Measurements from ENCODE around the gene KIRREL3.

The KIRREL3 gene

DNA sequence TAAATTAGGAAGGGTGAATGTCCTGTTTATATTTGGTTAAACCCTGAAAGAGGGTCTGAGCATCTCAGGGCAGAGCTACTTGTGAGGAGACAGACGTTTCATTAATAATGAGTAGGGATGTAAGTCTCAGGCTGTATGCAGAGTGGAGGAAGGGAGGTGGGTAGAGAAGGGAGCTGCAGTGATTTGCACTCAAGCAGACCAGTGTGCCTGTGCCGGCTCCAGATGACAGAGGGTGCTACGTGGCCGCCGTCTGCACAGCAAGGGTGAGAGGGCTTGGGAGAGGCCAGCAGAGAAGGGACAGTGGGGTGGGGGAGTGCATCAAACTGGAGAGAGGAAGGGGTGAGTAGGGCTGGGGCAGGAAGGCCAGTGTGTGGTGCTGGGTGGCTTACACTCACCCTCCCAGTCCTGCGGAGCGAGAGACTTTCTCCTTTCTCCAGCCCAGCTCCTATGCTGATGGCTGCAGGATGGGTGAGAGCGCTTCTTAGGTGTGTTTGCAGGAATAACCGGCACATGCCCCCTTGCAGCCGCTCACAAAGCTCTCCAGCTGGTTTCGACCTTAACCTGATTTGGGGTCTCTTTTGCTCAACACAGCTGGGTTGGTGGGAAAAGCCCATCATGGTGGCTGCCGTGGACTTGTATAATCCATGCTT lies 514.5 kb downstream of the KIRREL3 start:
- no CpG with 5 or more reads among the region's 12 CpGs for WGBS, 2 donors (ENCODE audit: extremely low coverage in 2 of 2, insufficient read length in 2 of 2, insufficient replicate concordance in 1 of 2)
- Histone ChIP-seq H3K79me1 (ENCODE audit: low read depth, low read length) (no peaks in the 10 kb centered on the region), H2BK15ac (ENCODE audit: low read length) (peak overlapping the region; percentile 33), H3K4me2 (ENCODE audit: insufficient read depth, low read length, poor library complexity, severe bottlenecking) (no peak overlapping the region), H3K27ac (replicated peaks; ENCODE audit: low read length) (no peak overlapping the region), H2AFZ (ENCODE audit: low read length) (no peak overlapping the region), H3K36me3 (replicated peaks in 1 of 2; ENCODE audit: control insufficient read depth in 2 of 2, insufficient read depth in 2 of 2, low read length in 2 of 2) (no peaks in the 10 kb centered on the region), H2BK120ac (ENCODE audit: low read depth, low read length) (no peak overlapping the region), H4K8ac (ENCODE audit: low read depth, low read length) (no peak overlapping the region), H3K9me3 (replicated peaks in 1 of 2; ENCODE audit: control insufficient read depth in 2 of 2, insufficient read depth in 1 of 2, low read depth in 1 of 2, low read length in 2 of 2) (no peaks in the 10 kb centered on the region), H2AK5ac (ENCODE audit: low read depth, low read length) (peak overlapping the region; percentile 22), H2BK5ac (ENCODE audit: low read length) (no peak overlapping the region), H3K4me1 (ENCODE audit: control insufficient read depth in 2 of 2, insufficient read depth in 1 of 2, low read depth in 1 of 2, low read length in 2 of 2) (peaks cover 0 to 24% of the 10 kb centered on the region in 2 donors), H3K23ac (ENCODE audit: low read depth, low read length, poor library complexity) (no peak overlapping the region), H2BK12ac (ENCODE audit: low read length) (no peak overlapping the region), H3K9ac (ENCODE audit: low read depth, low read length, poor library complexity) (no peak overlapping the region), H3K18ac (ENCODE audit: low read length) (peak overlapping the region; percentile 54), H3K27me3 (ENCODE audit: control insufficient read depth in 3 of 3, insufficient read depth in 3 of 3, low read depth in 1 of 3, low read length in 3 of 3) (peaks cover 0 to 13% (median 0%) of the 10 kb centered on the region in 3 experiments), H4K91ac (ENCODE audit: low read depth, low read length, poor library complexity) (no peak overlapping the region), H3K4ac (ENCODE audit: low read length) (no peak overlapping the region), H3K14ac (ENCODE audit: low read length) (no peak overlapping the region), H3K4me3 (ENCODE audit: low read length in 2 of 2) (no peak overlapping the region)
- no peak for DNase-seq (ENCODE audit: low spot score)

DNA sequence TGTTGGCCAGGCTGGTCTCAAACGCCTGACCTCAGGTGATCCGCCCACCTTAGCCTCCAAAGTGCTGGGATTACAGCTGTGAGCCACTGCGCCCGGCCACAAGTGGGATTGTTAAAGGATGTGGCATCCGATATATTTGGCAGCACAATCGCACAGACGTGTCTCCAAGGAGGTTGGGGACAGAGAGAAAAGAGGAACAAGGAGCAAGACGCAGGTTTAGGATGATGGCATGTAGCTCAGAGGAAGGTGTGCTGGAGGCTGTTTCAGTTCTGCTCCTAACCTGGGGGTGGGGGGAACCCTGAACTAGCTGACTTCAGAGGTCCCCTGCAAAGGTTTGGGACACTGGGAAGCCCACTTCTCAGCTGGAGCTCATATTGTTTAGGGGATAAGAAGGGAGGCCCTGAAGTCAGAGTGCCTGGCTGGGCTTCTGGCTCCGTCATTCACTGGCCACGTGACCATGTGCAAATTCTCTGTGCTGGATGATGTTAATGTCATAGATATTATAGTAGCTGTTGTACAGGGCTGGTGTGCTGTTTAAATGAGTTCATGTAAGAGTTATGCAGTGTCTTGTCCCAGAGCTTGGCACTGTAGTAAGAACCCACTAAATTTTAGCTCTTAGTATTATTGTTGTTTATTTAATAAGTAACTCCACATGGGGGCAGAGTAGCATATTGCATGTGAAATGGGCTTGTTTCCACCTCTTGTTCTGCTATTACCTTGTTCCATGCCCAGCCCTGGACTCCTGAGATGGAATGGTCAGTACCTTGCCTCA lies 515.4 kb downstream of the KIRREL3 start:
- Histone ChIP-seq H3K4ac (ENCODE audit: low read length) (no peak overlapping the region), H4K8ac (ENCODE audit: low read depth, low read length) (no peak overlapping the region), H3K14ac (ENCODE audit: low read length) (no peak overlapping the region), H3K18ac (ENCODE audit: low read length) (no peak overlapping the region), H3K27ac (replicated peaks; ENCODE audit: low read length) (no peak overlapping the region), H4K91ac (ENCODE audit: low read depth, low read length, poor library complexity) (no peak overlapping the region), H3K23ac (ENCODE audit: low read depth, low read length, poor library complexity) (no peak overlapping the region), H2AK5ac (ENCODE audit: low read depth, low read length) (no peak overlapping the region), H2BK120ac (ENCODE audit: low read depth, low read length) (no peak overlapping the region), H3K27me3 (ENCODE audit: control insufficient read depth in 3 of 3, insufficient read depth in 3 of 3, low read depth in 1 of 3, low read length in 3 of 3) (peaks cover 0 to 13% (median 0%) of the 10 kb centered on the region in 3 experiments), H2BK5ac (ENCODE audit: low read length) (no peak overlapping the region), H3K4me3 (ENCODE audit: low read length in 2 of 2) (no peak overlapping the region), H3K36me3 (replicated peaks in 1 of 2; ENCODE audit: control insufficient read depth in 2 of 2, insufficient read depth in 2 of 2, low read length in 2 of 2) (no peaks in the 10 kb centered on the region), H3K9ac (ENCODE audit: low read depth, low read length, poor library complexity) (no peak overlapping the region), H2AFZ (ENCODE audit: low read length) (no peak overlapping the region), H3K9me3 (replicated peaks in 1 of 2; ENCODE audit: control insufficient read depth in 2 of 2, insufficient read depth in 1 of 2, low read depth in 1 of 2, low read length in 2 of 2) (no peaks in the 10 kb centered on the region), H3K4me2 (ENCODE audit: insufficient read depth, low read length, poor library complexity, severe bottlenecking) (no peak overlapping the region), H3K79me1 (ENCODE audit: low read depth, low read length) (no peaks in the 10 kb centered on the region), H2BK12ac (ENCODE audit: low read length) (no peak overlapping the region), H3K4me1 (ENCODE audit: control insufficient read depth in 2 of 2, insufficient read depth in 1 of 2, low read depth in 1 of 2, low read length in 2 of 2) (peaks cover 2 to 26% of the 10 kb centered on the region in 2 donors), H2BK15ac (ENCODE audit: low read length) (no peak overlapping the region)
- no peak for DNase-seq (ENCODE audit: low spot score)
- no CpG with 5 or more reads among the region's 10 CpGs for WGBS, 2 donors (ENCODE audit: extremely low coverage in 2 of 2, insufficient read length in 2 of 2, insufficient replicate concordance in 1 of 2)

DNA sequence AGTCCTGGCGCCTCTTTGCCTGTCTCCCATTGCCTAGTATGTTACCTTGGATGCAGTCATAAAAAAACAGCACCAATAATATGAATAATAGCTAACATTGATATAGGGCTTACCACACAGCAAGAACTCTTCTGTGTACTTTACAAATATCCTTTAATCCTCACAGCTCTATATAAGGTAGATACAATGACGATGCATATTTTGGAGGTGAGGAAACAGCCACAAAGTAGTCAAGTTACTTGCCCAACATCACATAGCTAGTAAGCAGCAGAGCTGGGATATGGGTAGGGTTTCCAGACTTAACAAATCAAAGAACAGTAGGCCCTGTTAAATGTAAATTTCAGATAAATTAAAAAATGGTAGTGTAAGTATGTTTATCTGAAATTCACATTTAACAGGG lies 516.3 kb downstream of the KIRREL3 start:
- Histone ChIP-seq H3K9me3 (replicated peaks in 1 of 2; ENCODE audit: control insufficient read depth in 2 of 2, insufficient read depth in 1 of 2, low read depth in 1 of 2, low read length in 2 of 2) (no peaks in the 10 kb centered on the region), H3K9ac (ENCODE audit: low read depth, low read length, poor library complexity) (no peak overlapping the region), H2AFZ (ENCODE audit: low read length) (no peak overlapping the region), H3K4ac (ENCODE audit: low read length) (no peak overlapping the region), H3K23ac (ENCODE audit: low read depth, low read length, poor library complexity) (no peak overlapping the region), H4K8ac (ENCODE audit: low read depth, low read length) (no peak overlapping the region), H3K18ac (ENCODE audit: low read length) (peak overlapping the region; percentile 60), H2BK120ac (ENCODE audit: low read depth, low read length) (no peak overlapping the region), H3K79me1 (ENCODE audit: low read depth, low read length) (no peaks in the 10 kb centered on the region), H3K27ac (replicated peaks; ENCODE audit: low read length) (no peak overlapping the region), H3K27me3 (ENCODE audit: control insufficient read depth in 3 of 3, insufficient read depth in 3 of 3, low read depth in 1 of 3, low read length in 3 of 3) (peaks cover 0 to 13% (median 0%) of the 10 kb centered on the region in 3 experiments), H3K4me3 (ENCODE audit: low read length in 2 of 2) (no peak overlapping the region), H3K4me2 (ENCODE audit: insufficient read depth, low read length, poor library complexity, severe bottlenecking) (no peak overlapping the region), H3K14ac (ENCODE audit: low read length) (no peak overlapping the region), H2BK5ac (ENCODE audit: low read length) (no peak overlapping the region), H3K4me1 (ENCODE audit: control insufficient read depth in 2 of 2, insufficient read depth in 1 of 2, low read depth in 1 of 2, low read length in 2 of 2) (peaks cover 9 to 27% of the 10 kb centered on the region in 2 donors), H2BK12ac (ENCODE audit: low read length) (no peak overlapping the region), H4K91ac (ENCODE audit: low read depth, low read length, poor library complexity) (no peak overlapping the region), H2BK15ac (ENCODE audit: low read length) (no peak overlapping the region), H3K36me3 (replicated peaks in 1 of 2; ENCODE audit: control insufficient read depth in 2 of 2, insufficient read depth in 2 of 2, low read length in 2 of 2) (no peaks in the 10 kb centered on the region), H2AK5ac (ENCODE audit: low read depth, low read length) (no peak overlapping the region)
- no peak for DNase-seq (ENCODE audit: low spot score)
- WGBS, 2 donors (ENCODE audit: extremely low coverage in 2 of 2, insufficient read length in 2 of 2, insufficient replicate concordance in 1 of 2), result no CpG with 5 or more reads among the region's 2 CpGs

DNA sequence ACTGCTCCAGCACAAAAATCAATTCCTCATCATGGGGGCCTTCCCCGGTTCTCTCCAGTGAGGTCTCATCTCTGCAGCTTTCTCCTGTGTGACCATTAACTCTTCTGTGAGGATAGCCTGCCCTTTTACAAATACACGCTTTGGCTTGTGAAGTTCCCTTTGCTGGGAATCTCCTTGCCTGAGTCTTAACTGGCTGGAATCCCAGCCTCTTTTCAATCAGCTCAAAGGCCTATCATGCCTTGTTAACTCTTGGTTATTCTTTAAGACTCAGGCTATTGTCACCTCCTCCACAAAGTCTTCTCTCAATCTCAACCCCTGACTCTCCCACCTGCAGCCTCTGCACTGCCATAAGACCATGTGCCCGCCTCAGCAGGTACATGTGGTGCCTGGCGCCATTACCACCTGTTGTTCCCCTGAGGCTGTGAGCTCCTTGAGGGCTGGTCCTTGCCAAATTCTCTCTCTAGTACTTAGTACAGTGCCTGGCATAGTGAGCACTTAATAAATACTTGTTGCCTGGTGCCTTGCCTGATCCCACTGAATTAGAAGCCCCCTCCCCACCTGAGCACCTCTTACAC lies 516.9 kb downstream of the KIRREL3 start:
- Histone ChIP-seq H3K27me3 (ENCODE audit: control insufficient read depth in 3 of 3, insufficient read depth in 3 of 3, low read depth in 1 of 3, low read length in 3 of 3) (peaks cover 0 to 11% (median 0%) of the 10 kb centered on the region in 3 experiments), H3K4me3 (ENCODE audit: low read length in 2 of 2) (no peak overlapping the region), H3K9ac (ENCODE audit: low read depth, low read length, poor library complexity) (no peak overlapping the region), H2BK12ac (ENCODE audit: low read length) (no peak overlapping the region), H3K23ac (ENCODE audit: low read depth, low read length, poor library complexity) (no peak overlapping the region), H3K4ac (ENCODE audit: low read length) (no peak overlapping the region), H3K79me1 (ENCODE audit: low read depth, low read length) (no peaks in the 10 kb centered on the region), H2BK5ac (ENCODE audit: low read length) (no peak overlapping the region), H3K9me3 (replicated peaks in 1 of 2; ENCODE audit: control insufficient read depth in 2 of 2, insufficient read depth in 1 of 2, low read depth in 1 of 2, low read length in 2 of 2) (no peaks in the 10 kb centered on the region), H3K4me2 (ENCODE audit: insufficient read depth, low read length, poor library complexity, severe bottlenecking) (no peak overlapping the region), H2BK120ac (ENCODE audit: low read depth, low read length) (no peak overlapping the region), H3K18ac (ENCODE audit: low read length) (peak overlapping the region; percentile 60), H4K8ac (ENCODE audit: low read depth, low read length) (no peak overlapping the region), H2AFZ (ENCODE audit: low read length) (no peak overlapping the region), H3K4me1 (ENCODE audit: control insufficient read depth in 2 of 2, insufficient read depth in 1 of 2, low read depth in 1 of 2, low read length in 2 of 2) (peaks cover 9 to 29% of the 10 kb centered on the region in 2 donors), H4K91ac (ENCODE audit: low read depth, low read length, poor library complexity) (no peak overlapping the region), H2BK15ac (ENCODE audit: low read length) (no peak overlapping the region), H3K27ac (replicated peaks; ENCODE audit: low read length) (peak overlapping the region; percentile 71), H3K36me3 (replicated peaks in 1 of 2; ENCODE audit: control insufficient read depth in 2 of 2, insufficient read depth in 2 of 2, low read length in 2 of 2) (no peaks in the 10 kb centered on the region), H2AK5ac (ENCODE audit: low read depth, low read length) (no peak overlapping the region), H3K14ac (ENCODE audit: low read length) (no peak overlapping the region)
- peak; percentile 18 for DNase-seq (ENCODE audit: low spot score)
- no CpG with 5 or more reads among the region's 4 CpGs for WGBS, 2 donors (ENCODE audit: extremely low coverage in 2 of 2, insufficient read length in 2 of 2, insufficient replicate concordance in 1 of 2)

Data from neuronal stem cell (in vitro differentiated cells).